Fibroblast of skin of scalp (primary cell): ENCODE measurements around the gene NDUFAF2.
"Not testable (repeated sequence)": the region's sequence is repeated elsewhere in the genome, so short reads cannot be mapped to it uniquely, and the experiment has no call there.

Source experiments
- DNase-seq: peaks from one replicate; pipeline ENCODE4 v3.0.0-alpha.2; 2013

NDUFAF2 gene

GRCh38 chr5:61178702-61179101 lies 233.7 kb downstream of the NDUFAF2 start:
- no peak for DNase-seq

- DNase-seq: no peak
Observed at GRCh38 chr5:61180886-61181285, 235.9 kb downstream of the NDUFAF2 start.

- DNase-seq: no peak
Observed at GRCh38 chr5:61182449-61182848, 237.4 kb downstream of the NDUFAF2 start.

- no peak for DNase-seq
Observed at GRCh38 chr5:61183538-61183937, 238.5 kb downstream of the NDUFAF2 start.

GRCh38 chr5:61184708-61185107 lies 239.7 kb downstream of the NDUFAF2 start:
- DNase-seq: peak; percentile 31

GRCh38 chr5:61186634-61187033 lies 241.6 kb downstream of the NDUFAF2 start:
- DNase-seq: no peak

GRCh38 chr5:61187352-61187751 lies 242.3 kb downstream of the NDUFAF2 start:
- not testable (repeated sequence) for DNase-seq

GRCh38 chr5:61187826-61188225 lies 242.8 kb downstream of the NDUFAF2 start:
- not testable (repeated sequence) for DNase-seq

GRCh38 chr5:61198606-61199005 lies 253.6 kb downstream of the NDUFAF2 start:
- no peak for DNase-seq

- DNase-seq: peak; percentile 80
Observed at GRCh38 chr5:61200582-61201155, 255.7 kb downstream of the NDUFAF2 start.

GRCh38 chr5:61202213-61202612 lies 257.2 kb downstream of the NDUFAF2 start:
- peak; percentile 75 for DNase-seq
